Sigmoid colon (tissue), 4 donors: ENCODE results near the gene TOMM40.

ENCODE experiments used
- EP300 ChIP-seq, 4 donors: sonication (generic); formaldehyde crosslinking; IDR thresholded peaks; one replicate each; pipeline ENCODE4 v1.6.1; 2017; ENCODE audit warnings: antibody characterized with exemption in 4 of 4
- POLR2A ChIP-seq, 2 donors: fragments of 450-650 bp; IDR thresholded peaks; one replicate each; pipeline ENCODE4 v1.6.1; 2016; ENCODE audit warnings: antibody characterized with exemption in 2 of 2, mild to moderate bottlenecking in 2 of 2, moderate library complexity in 2 of 2
- POLR2AphosphoS5 ChIP-seq, 4 donors: sonication (generic); formaldehyde crosslinking; IDR thresholded peaks; one replicate each; pipeline ENCODE4 v1.6.1; 2017; ENCODE audit warnings: antibody characterized with exemption in 4 of 4
- TF ChIP-seq, protein P1 (sequence below), 4 experiments: fragments of 450-650 bp in 3 of 4; fragments of 200-600 bp in 1 of 4; IDR thresholded peaks; one replicate each; pipeline ENCODE4 v1.5.1; 2016 to 2019; ENCODE audit warnings: antibody characterized with exemption in 4 of 4, mild to moderate bottlenecking in 3 of 4, moderate library complexity in 2 of 4

DNA sequence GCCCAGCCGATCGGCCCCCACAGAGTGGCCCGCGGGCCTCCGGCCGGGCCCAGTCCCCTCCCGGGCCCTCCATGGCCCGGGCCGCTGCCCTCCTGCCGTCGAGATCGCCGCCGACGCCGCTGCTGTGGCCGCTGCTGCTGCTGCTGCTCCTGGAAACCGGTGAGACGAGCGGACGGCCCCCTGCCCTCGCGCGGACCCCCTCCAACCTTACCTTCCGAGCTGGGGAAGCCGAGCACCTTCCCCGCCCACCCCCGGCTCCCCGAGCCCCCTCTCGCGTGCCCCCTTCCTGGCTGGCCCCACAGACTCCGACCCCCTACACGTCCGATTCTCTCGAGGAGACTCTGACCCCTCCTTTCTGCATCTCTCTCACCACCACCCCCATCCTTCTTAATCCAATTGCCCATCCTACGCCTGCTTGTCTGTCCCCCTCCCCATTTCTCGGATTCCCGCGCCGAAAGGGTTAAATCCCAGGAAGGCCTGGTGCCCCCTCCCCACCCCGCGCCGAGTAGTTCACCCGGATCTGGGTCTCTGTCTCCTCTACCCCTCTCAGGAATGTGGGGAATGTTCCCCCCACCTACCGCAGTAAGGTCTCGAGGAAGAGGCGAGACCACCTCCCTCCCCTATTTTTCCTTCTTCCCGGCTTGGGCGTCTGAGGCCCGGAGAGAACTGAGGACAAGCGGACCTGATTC lies 44.5 kb upstream of the TOMM40 start:
- TF ChIP-seq POLR2AphosphoS5 (IDR thresholded peaks at IDR 0.05) (no peak), POLR2A (IDR thresholded peaks at IDR 0.05) (no peak), EP300 (IDR thresholded peaks at IDR 0.05) (no peak)
- TF ChIP-seq, protein P1, sequence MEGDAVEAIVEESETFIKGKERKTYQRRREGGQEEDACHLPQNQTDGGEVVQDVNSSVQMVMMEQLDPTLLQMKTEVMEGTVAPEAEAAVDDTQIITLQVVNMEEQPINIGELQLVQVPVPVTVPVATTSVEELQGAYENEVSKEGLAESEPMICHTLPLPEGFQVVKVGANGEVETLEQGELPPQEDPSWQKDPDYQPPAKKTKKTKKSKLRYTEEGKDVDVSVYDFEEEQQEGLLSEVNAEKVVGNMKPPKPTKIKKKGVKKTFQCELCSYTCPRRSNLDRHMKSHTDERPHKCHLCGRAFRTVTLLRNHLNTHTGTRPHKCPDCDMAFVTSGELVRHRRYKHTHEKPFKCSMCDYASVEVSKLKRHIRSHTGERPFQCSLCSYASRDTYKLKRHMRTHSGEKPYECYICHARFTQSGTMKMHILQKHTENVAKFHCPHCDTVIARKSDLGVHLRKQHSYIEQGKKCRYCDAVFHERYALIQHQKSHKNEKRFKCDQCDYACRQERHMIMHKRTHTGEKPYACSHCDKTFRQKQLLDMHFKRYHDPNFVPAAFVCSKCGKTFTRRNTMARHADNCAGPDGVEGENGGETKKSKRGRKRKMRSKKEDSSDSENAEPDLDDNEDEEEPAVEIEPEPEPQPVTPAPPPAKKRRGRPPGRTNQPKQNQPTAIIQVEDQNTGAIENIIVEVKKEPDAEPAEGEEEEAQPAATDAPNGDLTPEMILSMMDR (IDR thresholded peaks at IDR 0.05): no peak
